ENCODE measurements around the gene PHTF2.
"Not testable (repeated sequence)": the region's sequence is repeated elsewhere in the genome, so short reads cannot be mapped to it uniquely, and the experiment has no call there.

Gene PHTF2

DNA sequence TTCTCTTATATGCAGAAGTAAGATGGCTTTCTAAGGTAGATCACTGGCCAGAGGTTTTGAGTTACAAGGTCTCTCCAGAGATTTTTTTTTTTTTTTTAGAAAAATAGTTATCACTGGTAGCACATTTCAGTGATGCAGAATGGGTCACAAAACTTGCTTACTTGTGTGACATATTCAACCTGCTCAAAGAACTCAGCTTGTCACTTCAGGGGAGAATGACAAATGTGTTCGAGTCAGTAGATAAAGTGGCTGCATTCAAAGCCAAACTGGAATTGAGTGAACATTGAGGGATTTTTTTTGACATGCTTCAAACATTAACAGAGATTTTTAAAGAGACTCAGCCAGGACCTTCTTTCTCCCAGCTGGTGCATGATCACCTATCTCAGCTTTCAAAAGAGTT is 33.4 kb downstream of the PHTF2 start:
- DNase-seq, result no peak

DNA sequence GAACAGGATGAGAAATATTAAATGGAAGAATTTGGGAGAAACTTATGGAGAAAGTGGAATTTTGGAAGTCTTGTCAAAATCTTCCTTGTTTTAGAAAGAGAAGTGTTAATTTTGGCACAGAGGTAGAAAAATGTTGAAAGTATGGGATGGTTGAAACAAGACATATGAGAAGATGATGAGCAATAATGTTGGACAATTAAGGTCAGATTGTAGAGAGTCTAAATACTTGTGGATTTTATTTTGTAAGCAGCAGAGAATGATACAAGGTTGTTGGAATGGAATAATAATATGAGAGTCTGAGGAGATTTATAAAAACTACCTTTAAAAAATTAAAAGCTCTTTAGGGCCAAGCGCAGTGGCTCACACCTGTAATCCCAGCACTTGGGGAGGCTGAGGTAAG is 34.6 kb downstream of the PHTF2 start:
- DNase-seq, result no peak

DNA sequence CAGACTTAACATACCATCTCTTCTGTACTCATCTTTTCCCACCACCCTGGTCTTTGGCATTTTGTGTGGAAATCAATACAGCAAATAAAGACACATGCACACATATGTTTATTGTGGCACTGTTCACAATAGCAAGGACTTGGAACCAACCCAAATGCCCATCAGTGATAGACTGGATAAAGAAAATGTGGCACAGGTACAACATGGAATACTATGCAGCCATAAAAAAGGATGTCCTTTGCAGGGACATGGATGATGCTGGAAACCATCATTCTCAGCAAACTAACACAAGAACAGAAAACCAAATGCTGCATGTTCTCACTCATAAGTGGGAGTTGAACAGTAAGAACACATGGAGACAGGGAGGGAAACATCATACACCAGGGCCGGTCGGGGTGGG is 37.9 kb downstream of the PHTF2 start:
- DNase-seq, result not testable (repeated sequence)

DNA sequence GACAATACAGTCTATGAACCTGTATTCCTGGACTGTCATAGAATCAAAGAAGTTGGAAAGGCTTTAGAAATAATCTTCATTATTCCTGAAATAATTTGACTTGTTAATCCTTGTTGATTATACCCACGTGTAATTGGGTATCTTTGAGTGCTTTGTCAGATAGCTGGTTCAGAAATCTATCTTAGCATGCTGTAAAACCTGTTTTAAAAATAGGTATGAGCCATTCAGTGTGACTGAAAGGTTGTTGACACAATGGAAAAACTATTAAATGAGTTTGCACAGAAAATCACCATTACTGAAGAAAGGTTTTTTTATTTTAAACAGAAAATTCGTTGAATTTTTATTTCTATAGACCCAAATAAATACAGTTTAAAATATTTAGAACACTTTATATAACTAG is 38.7 kb downstream of the PHTF2 start:
- DNase-seq, result no peak

DNA sequence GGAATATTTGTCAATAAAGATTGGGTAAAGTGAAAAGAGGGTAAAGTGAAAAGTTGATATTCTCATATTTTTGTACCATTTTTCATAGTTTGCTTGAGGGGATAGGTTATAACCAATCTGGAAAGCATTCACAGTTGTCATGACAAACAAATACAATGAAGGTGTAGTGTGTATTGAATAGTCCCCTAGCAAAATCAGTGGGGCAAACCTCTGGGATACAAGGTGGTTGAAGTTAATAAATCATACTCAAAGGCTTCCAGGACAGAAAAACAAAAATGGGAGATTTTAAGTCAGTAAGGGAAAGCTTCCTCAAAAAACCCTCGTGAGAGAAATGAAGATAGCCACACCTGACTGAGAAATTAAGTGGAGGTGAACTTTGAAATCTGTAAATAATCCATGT is 39.4 kb downstream of the PHTF2 start:
- DNase-seq, result no peak

DNA sequence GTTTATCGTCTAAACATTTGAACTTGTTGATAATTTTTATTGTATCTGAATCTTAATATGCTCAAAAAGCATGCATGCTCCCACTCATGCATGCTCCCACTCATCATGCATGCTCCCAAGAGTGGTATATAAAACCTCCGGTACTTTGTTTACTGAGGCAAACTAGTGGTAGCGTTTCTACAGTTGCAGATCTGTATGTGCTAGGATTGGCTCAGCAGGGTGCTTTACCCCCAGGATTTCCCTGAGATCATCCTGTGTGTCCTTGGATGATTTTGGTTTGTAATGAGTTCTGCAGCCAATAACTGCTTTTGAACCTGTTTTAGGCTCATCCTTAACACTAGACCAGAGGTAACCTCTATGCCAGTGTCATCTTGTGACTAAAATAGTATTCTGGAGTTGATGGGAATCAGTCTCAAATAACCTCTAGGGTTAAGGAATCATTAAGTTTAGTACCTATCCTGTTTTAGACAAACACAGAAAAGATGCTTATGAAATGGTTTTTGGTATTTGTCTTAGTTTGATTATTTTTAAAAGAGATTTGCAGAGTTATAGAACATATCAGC is 40.4 kb downstream of the PHTF2 start:
- no peak for DNase-seq

DNA sequence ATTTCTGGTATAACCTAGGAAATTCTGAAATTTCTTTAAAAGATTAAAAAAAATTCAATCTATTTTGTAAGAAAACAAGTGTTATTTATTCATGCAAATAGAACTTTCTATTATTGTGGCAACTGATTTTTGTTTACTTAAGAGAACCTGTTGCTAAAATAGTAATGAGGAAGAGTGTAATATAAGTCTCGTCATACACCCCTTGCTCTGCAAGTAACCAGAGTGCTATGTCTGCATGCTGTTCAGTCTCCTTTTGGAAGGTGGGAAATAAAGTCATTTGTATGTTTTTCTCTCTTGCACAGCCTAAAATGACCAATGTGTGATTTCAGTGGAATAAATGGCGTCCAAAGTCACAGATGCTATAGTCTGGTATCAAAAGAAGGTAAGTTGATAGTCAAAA is 41.3 kb downstream of the PHTF2 start:
- no peak for DNase-seq

DNA sequence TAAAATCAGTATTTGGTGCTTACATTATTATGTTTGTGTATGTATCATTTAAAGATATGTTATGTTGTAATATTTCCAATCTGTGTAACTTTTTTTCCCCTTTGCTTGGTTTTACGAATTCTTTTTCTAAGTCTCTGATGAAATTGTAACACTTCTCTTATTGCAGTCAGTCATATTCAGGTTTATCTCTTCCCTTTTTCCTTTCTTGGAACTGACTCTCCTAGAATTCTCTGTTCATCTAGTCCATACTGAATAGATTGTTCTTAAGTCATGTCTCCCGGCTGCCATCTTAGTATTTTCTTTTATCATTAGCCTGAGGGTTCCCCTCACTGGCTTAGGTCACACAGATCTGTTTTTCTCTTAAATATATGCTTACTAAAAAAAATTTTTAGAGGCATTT is 44.6 kb downstream of the PHTF2 start:
- no peak for DNase-seq

DNA sequence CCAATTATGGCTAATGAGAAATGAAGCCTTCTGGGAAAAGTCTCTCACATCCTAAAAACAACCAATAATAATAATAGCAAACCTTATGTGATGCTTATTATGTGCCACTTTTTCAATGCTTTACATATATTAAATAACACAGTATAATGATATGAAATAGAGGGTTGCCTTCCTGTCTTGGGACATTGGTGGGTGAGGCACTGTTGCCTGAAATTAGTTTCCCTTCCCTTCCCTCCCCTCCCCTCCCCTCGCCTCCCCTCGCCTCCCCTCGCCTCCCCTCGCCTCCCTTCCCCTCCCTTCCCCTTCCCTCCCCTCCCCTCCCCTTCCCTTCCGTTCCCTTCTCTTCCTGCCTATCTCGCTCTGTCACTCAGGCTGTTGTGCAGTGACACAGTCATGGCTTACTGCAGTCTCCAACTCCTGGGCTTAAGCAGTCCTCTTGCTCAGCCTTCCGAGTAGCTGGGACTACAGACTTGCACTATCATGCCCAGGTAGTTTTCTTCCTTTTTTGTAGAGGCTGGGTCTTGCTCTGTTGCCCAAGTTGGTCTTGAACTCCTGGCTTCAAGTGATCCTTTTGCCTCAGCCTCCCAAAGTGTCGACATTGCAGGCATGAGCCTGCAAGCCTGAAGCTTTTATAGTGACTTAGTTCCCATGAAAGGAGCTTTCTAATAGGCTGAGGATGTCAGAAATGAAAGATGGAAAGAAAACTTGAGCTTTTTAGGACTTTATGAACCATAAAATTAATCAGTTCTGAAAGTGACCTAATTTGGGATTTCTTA is 47.9 kb downstream of the PHTF2 start:
- DNase-seq, result no peak

DNA sequence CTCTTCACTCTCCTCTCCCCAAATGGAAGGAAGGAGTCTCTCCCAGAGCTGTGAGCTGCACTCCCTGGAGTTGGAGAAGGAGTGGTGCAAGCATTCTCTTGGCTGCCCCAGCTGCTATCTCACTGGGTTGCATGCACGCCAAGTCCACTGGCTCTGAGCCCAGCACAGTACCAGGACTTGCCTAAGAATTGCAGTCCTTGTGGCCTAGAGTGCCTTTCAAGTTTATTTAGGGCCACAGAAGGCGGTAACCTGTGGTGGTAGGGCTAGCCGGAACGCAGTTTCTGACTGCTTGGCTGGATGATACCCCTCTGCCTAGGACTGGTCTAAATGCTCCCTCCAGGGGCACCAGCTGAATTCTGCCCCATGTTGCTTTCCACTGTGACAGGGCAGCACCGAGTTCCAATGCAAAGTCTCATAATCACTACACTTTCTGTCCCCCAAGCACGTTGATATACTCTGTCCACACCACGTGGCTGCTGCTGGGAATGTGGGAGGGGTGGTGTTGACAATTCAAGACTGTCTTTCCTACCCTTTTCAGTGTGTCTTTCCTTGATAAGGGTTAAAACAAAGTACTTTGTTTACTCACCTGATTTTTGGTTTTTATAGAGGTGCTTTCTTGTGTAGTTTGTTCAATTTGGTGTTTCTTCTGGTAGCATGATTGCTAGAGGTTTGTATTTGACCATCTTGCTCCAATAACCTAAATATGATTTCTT is 57.0 kb downstream of the PHTF2 start:
- no peak for DNase-seq

DNA sequence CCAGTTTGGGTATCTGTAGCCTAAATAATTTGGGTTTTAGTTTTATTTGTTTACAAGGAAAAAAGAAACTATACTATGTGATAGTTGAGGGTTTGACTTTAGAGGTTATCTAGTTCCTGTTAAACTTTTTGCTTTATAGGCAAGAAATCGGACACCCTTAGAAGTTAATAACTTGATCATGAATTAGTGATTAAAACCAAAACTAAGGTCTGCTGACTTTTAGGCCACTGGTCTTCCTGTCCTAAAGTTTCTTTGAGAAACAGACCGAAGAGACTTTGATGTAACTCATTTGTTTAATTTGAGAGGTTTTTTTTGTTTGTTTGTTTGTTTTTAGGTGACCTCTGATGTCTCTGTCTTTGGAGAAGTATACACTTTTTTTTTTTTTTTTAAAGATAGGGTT is 59.7 kb downstream of the PHTF2 start:
- DNase-seq, result no peak

DNA sequence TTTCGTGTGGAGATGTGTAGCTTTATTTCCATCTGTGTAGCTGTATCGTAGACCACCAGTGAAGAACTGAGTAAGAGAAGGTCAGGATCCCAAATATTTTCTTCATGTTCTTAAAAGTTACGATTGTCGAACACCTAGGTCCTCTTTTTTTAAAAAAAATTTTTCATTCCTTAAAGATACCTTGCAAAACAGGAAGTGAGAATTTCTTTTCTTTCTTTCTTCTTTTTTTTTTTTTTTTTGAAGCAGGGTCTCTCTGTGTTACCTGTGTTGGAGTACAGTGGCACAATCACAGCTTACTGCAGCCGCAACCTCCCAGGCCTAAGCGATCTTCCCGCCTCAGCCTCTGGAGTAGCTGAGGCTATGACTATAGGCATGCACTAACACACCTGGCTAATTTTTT is 60.8 kb downstream of the PHTF2 start:
- DNase-seq, result no peak

DNA sequence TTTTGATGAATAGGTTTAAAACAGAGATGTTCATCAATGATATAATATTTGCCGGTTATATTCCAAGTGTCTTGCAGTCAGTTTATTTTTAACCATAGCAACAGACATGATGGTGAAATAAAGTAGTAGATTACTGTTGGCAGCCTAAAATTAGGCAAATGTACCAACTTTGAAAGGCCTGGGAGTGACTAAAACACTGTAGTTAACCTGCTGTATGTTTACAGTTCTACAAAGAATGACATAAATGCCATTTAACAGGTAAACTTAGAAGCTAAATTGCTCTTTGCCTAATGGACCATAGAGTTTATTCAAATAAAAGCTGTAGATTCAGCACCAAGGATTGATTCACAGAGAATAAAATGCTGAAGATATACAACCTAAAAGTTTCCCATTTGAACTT is 64.1 kb downstream of the PHTF2 start:
- no peak for DNase-seq

DNA sequence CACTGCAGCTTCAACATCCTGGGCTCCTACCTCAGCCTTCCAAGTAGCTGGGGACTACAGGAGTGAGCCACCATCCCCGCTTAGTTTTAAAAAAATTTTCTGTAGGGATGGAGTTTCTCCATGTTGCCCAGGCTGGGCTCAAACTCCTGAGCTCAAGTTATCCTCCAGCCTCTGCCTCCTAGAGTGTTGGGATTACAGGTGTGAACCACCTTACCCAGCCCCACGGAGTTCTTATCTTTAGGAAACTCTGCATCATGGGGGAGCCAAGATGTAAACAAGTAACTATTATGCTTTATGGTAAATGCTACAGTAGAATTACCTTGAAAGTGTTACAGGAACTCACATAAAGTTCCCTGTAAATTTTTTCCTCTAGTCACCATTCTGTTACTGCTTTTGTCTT is 65.3 kb downstream of the PHTF2 start:
- DNase-seq, result no peak

DNA sequence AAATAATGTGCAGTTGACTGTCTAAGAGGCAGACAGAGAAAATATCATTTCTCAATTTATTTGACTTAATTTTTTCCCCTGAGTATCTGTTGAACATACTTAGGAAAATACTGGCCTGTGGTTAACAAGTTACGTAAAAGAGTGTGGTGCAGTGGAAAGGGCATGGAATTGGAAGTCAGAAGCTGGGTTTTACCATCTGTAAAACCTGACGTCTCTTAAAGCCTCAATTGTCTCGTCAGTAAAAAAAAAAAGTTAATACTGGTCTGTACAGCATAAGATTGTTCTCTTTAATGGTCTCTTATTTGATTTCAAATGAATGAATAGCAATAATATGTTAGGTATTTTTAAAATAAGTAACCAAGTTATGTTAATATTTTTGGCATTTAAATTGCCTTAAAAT is 67.8 kb downstream of the PHTF2 start:
- DNase-seq, result no peak

DNA sequence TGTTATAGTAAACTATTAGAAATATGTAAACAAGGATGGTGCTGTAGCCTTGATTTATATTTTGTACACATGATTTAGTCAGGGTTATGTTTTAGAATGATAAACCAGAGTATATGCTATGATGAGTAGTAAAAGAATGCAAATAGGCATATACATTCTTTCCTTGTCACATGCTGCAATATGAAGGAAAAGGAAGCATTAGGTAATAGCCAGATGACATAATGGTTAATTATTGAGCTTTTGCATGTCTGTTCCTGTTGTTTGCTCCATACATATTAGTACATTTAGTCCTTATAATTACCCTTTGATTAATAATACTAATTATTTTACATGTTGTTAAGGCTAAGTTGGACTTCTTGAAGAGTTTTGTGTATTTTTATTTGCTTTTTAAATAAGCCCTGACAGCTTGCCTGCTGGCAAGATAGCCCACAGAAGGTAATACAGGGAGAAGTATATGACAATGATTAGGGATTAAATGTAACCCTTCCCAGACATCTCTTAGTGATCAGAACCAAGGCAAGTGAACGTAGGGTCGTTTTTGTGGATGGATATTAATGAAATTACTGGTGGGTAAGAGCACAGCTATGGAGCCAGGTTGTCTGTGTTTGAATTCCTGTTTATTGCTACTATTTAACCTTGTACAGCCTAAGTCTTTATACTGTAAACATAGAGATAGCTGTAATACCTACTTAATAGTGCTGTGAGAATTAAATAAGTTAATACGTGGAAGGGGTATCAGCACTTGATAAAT is 68.4 kb downstream of the PHTF2 start:
- no peak for DNase-seq

DNA sequence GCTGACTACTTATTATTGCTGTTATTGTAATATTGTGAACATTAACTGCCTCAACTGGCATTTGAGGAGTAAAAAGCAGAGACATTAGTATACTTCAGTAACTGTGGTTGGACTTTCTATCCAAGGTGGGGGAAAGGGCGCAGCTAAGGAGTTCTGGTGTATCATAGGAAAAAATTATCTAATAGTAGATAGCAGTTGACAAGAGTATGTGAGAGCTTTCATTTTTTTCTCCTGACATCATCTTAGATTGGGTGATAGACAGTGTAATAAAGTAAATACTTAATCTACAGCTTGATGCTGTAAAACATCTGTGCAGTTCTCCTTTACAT is 68.9 kb downstream of the PHTF2 start:
- DNase-seq, result no peak

DNA sequence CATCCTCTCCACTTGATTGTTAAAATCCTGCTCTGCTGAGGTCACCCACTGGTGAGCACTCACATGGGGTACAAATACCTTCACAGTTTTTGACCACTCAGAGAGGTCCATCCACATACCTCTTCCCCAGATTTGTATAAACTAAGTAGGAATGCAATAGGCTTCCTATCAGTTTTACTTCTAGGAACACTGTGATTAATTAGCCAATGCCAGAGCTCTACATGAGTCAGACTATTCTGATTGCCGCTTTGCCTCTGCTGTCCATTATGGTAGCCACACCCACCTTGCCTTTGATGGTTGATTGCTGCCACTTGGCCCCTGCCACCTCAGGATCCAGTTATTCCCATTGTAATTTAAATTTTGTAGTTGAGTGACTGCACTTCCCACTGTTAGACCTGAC is 73.7 kb downstream of the PHTF2 start:
- not testable (repeated sequence) for DNase-seq

DNA sequence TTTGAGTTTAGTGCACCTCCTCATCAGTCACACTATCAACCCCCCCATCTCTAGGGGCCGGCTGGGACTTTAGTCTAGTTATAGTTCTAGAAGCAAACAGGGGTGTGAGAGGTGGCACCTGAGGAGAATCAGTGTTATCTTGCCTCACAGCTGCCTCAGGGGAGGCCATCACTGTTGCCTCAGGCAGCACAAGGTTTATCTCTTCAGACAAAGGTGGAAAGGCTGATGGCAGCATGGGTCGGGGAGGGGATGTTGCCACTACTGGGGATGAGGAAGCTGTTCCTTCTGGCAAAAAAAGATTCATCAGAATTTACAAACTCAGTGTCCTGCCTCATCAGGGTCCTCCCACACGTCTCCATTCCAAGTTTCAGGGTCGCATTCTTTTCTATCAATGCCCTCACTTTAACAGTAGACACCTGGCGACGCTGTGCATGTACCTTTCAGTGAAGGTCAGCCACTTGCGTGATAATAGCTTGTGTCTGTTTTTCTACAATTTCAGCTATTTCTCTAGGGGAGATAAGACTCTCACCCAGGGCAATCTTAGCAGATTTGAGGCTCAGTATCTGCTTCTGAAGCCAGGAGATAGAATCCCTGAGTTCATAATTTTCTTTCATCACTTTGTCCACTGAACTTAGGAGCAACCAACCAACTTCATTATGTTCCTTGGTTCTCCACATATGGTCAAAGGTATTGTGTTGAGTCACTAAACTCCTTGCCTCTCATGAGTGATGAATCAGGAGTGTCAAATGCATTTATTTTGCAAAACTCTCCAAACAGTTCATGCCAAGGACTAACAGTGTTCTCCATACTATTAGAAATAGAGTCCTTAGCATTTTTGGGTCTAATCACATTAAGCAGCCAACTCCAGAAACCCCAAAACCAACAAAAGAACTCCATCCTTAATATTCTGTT is 75.1 kb downstream of the PHTF2 start:
- DNase-seq, result not testable (repeated sequence)

DNA sequence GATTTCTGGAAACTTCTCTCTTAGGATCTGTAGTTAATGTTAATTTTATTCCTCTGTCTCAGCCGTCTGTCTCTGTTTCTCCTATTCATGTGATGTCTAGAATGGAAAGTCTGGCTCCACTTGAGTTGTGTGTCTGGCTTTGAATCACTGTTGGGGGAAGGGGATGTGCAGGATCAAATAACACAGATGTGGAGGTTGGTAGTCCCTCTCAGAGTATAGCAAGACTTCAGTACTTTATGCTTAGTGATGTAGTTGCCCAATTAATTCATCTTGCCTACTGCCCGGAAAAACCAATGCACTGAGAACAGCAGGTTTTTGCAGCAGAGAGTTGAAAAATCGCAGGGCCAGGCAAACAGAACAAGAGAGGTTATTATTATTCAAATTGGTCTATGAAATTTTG is 79.2 kb downstream of the PHTF2 start:
- DNase-seq, result no peak

DNA sequence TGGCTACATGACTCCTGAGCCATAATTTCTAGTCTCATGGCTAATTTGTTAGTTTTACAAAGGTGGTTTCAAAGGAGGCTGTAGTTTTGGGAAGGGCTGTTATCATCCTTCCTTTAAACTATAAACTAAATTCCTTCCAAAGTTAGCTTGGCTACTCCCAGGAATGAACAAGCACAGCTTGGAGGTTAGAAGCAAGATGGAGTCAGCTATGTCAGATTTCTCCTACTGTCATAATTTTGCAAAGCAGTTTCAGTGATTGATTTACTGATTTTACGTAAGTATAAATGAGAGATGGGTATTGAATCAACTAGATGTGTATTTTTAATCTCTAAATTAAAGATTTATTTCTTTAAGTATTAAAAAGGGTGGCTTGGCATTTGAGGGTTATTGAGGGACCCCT is 79.9 kb downstream of the PHTF2 start:
- DNase-seq, result no peak

DNA sequence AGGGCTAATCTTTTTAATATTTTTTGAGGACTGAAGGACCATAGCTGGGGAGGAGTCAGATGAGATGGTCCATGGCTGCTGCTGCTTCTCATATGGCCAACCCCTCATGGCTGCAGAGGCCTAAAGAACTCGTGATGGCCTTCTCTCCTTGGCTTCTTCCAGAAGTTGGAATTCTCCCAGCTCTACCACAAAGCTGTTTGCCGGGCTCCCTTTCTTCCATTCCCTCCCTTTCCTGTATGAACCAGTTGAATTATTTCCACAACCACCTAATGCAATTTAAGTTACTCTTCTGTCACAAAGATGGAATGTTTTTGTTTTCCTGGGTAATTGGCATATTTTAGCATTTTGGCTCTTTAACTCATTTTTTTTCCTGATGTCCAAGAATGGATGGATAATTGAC is 80.7 kb downstream of the PHTF2 start:
- DNase-seq, result no peak

DNA sequence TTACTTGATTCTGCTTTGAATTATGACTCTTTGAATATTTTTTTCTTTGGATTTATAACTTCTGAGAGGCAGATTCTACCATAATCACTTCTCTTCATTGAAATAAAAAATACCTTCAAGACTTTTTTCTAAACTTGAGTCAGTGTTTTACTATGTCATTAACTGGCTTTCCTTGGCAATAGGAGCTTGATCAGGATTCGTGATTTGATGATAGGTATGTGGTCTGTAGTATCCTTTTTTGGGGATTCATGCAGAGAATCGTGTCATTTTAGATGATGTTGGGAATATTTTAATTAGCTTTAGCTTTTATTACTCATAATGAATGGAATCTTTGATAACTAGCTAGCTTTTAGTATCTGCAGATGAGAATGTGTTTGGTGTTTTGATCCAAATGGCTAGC is 83.3 kb downstream of the PHTF2 start:
- DNase-seq, result no peak

Measured in T-helper 9 cell (primary cell).